Bronchial epithelial cell (primary cell): ENCODE measurements around the gene PCK1. TPM values are rescaled to one million over a fixed set of nuclear protein-coding genes. Genes with fewer than 3 reads are reported as not detected.

Experiments used
- DNase-seq: peaks from one replicate; pipeline ENCODE4 v3.0.0-alpha.2; 2010; ENCODE audit warnings: low read depth
- FAIRE-seq: peaks from 2 replicates; lab custom pipeline; 2011; peaks lifted over from hg19 to GRCh38; lab: Jason Lieb, UNC
- H3K27me3 ChIP-seq: 2 replicates; pipeline ENCODE4 v1.5.1; 2011; ENCODE audit warnings: low read length; ENCODE audit not compliant: control insufficient read depth, insufficient read depth
- H3K36me3 ChIP-seq: 2 replicates; pipeline ENCODE4 v1.5.1; 2011; ENCODE audit warnings: low read length; ENCODE audit not compliant: control insufficient read depth, insufficient read depth
- H3K4me3 ChIP-seq: 2 replicates; pipeline ENCODE4 v1.5.1; 2011; ENCODE audit warnings: mild to moderate bottlenecking, low read depth, low read length, control low read depth
- CTCF ChIP-seq: IDR thresholded peaks from 2 replicates; pipeline ENCODE4 v1.5.1; 2011; ENCODE audit warnings: mild to moderate bottlenecking, moderate library complexity, low read length, control low read depth, inconsistent platforms; ENCODE audit not compliant: insufficient read depth, severe bottlenecking
- total RNA-seq: library from RNA; depleted of rRNA; stranded (reverse); fragments of >200 nt; gene quantifications from 2 replicates; pipeline ENCODE4 v1.2.1, GENCODE V29; 2014

Gene PCK1
- total RNA-seq, 1 donor from 2014 or later: not detected

DNA sequence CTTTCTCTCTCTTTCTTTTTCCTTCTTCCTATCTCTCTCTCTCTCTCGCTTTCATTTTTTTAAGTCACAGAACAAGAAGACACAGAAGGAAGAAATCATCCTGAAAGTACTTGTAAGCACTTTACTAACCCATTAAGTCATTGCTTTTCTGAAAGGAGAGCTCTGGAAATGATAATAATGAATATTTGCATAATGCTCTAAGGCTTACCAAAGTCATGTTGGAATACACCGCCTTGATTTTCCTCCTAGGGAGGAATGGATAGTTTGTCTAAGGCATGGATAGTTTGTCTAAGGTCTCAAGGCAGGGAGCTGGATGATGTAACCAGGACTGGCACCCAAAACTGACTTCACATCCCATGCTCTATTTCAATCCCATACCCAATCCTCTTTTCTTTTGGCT, 23.1 kb upstream of the PCK1 start:
- TF ChIP-seq CTCF: no peak
- DNase-seq (no peak), FAIRE-seq (no peak)
- peaks cover 3% of the 10 kb centered on the region for H3K27me3 ChIP-seq
- no peaks in the 10 kb centered on the region for H3K36me3 ChIP-seq
- no peak overlapping the region for H3K4me3 ChIP-seq

GRCh38 chr20:57539889-57540288, 21.0 kb upstream of the PCK1 start:
- DNase-seq: no peak
- no peak for TF ChIP-seq CTCF
- Histone ChIP-seq H3K4me3 (no peak overlapping the region), H3K36me3 (no peaks in the 10 kb centered on the region), H3K27me3 (peaks cover 3% of the 10 kb centered on the region)
- no peak for FAIRE-seq

DNA sequence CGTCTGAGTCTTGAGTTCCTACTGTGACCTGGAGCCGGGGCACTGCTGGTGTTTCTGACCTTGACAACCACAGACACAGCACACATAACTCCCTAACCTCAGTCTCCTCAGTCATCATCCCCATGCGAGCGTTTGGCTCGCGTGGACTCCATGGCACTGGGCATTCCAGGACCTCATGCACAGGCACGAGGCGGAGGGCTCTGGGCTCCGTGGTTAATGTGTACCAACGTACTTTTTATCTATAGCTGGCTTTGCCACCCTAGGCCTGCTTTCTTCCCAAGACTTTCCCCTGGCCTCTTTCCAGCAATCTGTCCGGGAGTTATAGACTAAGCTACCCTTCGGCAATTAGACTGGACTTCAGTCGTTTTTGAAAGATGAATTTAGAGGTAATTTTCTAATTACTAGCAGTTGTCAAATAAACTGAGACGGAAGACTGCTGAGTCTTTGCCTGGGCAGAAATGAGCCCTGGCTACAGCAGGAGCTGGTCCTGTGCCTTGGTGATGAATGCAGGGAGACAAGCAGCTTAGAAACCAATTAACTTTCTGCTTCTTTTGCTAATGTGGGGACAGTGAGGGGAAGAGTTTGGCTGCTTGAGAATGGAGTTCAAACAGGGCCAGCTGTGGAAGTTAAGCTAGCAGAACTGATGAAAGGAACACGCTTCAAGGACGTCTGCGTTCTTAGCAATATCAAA, 19.9 kb upstream of the PCK1 start:
- no peak for TF ChIP-seq CTCF
- H3K4me3 ChIP-seq: no peak overlapping the region
- FAIRE-seq (no peak), DNase-seq (no peak)
- H3K27me3 ChIP-seq: peaks cover 3% of the 10 kb centered on the region
- no peaks in the 10 kb centered on the region for H3K36me3 ChIP-seq

- no peak for TF ChIP-seq CTCF
- Histone ChIP-seq H3K4me3 (no peak overlapping the region), H3K27me3 (peaks cover 3% of the 10 kb centered on the region), H3K36me3 (no peaks in the 10 kb centered on the region)
- no peak for FAIRE-seq
- DNase-seq: no peak
Observed at GRCh38 chr20:57543754-57544153, 17.2 kb upstream of the PCK1 start.

- no peak for DNase-seq
- H3K4me3 ChIP-seq: no peak overlapping the region
- no peak for TF ChIP-seq CTCF
- no peaks in the 10 kb centered on the region for H3K36me3 ChIP-seq
- peaks cover 3% of the 10 kb centered on the region for H3K27me3 ChIP-seq
- peak; percentile 18 for FAIRE-seq
Observed at GRCh38 chr20:57544838-57545564, 15.9 kb upstream of the PCK1 start.
